ENCODE measurements around the gene ERC2. TPM values are rescaled to one million over a fixed set of nuclear protein-coding genes. Genes with fewer than 3 reads are reported as not detected.
"Not testable (repeated sequence)": the region's sequence is repeated elsewhere in the genome, so short reads cannot be mapped to it uniquely, and the experiment has no call there.

ERC2 gene
- total RNA-seq, result under 1 TPM; 0.21 to 0.30 TPM

- TF ChIP-seq CTCF (IDR thresholded peaks at IDR 0.05), result no peak
- DNase-seq, result peak; percentile 52
- H3K27me3 ChIP-seq, result peaks cover 8% of the 10 kb centered on the region
- H3K9ac ChIP-seq (ENCODE audit: low read depth in 2 of 2, low read length in 2 of 2), result no peak within 1 kb of the TSS
- no peaks in the 10 kb centered on the region for H3K4me1 ChIP-seq
- H3K9me3 ChIP-seq, result no peaks in the 10 kb centered on the region
- H3K4me3 ChIP-seq, result peak within 1 kb of the TSS; percentile 42
- no peak within 1 kb of the TSS for H3K27ac ChIP-seq
- intact Hi-C loops (cut with DNase I), result no loop called here
- no peaks in the 10 kb centered on the region for H3K36me3 ChIP-seq
Observed at GRCh38 chr3:56468184-56469106, at the start of gene ERC2. ERC2 (minus strand) TSS chr3:56468467.

GRCh38 chr3:56502738-56503137 lies 34.5 kb upstream of the ERC2 start:
- no peak for TF ChIP-seq CTCF (IDR thresholded peaks at IDR 0.05)

GRCh38 chr3:56496376-56496775 lies 28.1 kb upstream of the ERC2 start:
- H3K4me1 ChIP-seq; H3K36me3 ChIP-seq; H3K27ac ChIP-seq; H3K9me3 ChIP-seq; H3K9ac ChIP-seq (ENCODE audit: low read depth in 2 of 2, low read length in 2 of 2); H3K4me3 ChIP-seq; intact Hi-C loops (cut with DNase I); H3K27me3 ChIP-seq; DNase-seq: not testable (repeated sequence)

More at GRCh38 chr3:56502738-56503137, 34.5 kb upstream of the ERC2 start:
- H3K4me1 ChIP-seq, result no peaks in the 10 kb centered on the region
- H3K36me3 ChIP-seq, result no peaks in the 10 kb centered on the region
- H3K9ac ChIP-seq (ENCODE audit: low read depth in 2 of 2, low read length in 2 of 2), result no peak overlapping the region
- intact Hi-C loops (cut with DNase I), result no loop called here
- no peak overlapping the region for H3K4me3 ChIP-seq
- H3K27me3 ChIP-seq, result no peaks in the 10 kb centered on the region
- no peak for DNase-seq
- no peaks in the 10 kb centered on the region for H3K9me3 ChIP-seq
- no peak overlapping the region for H3K27ac ChIP-seq

- Histone ChIP-seq H3K9me3 (no peaks in the 10 kb centered on the region), H3K4me1 (no peaks in the 10 kb centered on the region), H3K9ac (ENCODE audit: low read depth in 2 of 2, low read length in 2 of 2) (no peak overlapping the region), H3K27ac (no peak overlapping the region), H3K4me3 (no peak overlapping the region), H3K27me3 (no peaks in the 10 kb centered on the region), H3K36me3 (no peaks in the 10 kb centered on the region)
- intact Hi-C loops (cut with DNase I), result loop anchor here (5.0 kb wide), 1 partner anchor 158 kb away; no protein-coding TSS in a partner anchor
- peak; percentile 84 for DNase-seq
- TF ChIP-seq CTCF (IDR thresholded peaks at IDR 0.05), result peak; percentile 87
Observed at GRCh38 chr3:56494679-56495322, 26.5 kb upstream of the ERC2 start.

- TF ChIP-seq CTCF (IDR thresholded peaks at IDR 0.05), result no peak
- Histone ChIP-seq H3K27ac (no peak overlapping the region), H3K9ac (ENCODE audit: low read depth in 2 of 2, low read length in 2 of 2) (no peak overlapping the region), H3K27me3 (peaks cover 4% of the 10 kb centered on the region), H3K4me1 (no peaks in the 10 kb centered on the region), H3K9me3 (no peaks in the 10 kb centered on the region), H3K36me3 (no peaks in the 10 kb centered on the region), H3K4me3 (no peak overlapping the region)
- DNase-seq, result no peak
- intact Hi-C loops (cut with DNase I), result loop anchor here (5.0 kb wide), 1 partner anchor 154 kb away; no protein-coding TSS in a partner anchor
Observed at GRCh38 chr3:56491566-56491965, 23.3 kb upstream of the ERC2 start.
